Right cardiac atrium (tissue), 5 donors: ENCODE data around the gene KCNC3. TPM values are rescaled to one million over a fixed set of nuclear protein-coding genes. Genes with fewer than 3 reads are reported as not detected.
A peak's percentile ranks its signal among the peaks of the same experiment; 100 is the strongest.

Experiments
- ATAC-seq, 2 donors: fragments of 200-7000 bp; cut with Tn5 transposase; one replicate each; pipeline versions ENCODE4 v1.8.0 to v1.9.1; 2020; ENCODE audit warnings: moderate library complexity in 2 of 2, mild to moderate bottlenecking in 1 of 2
- DNase-seq, 3 donors: peaks; one replicate each; pipeline ENCODE4 v3.0.0-alpha.2; 2020
- H3K27ac ChIP-seq: one replicate; pipeline ENCODE4 v1.5.1; 2013; ENCODE audit warnings: mild to moderate bottlenecking, low read length, control low read depth, moderate library complexity
- H3K27me3 ChIP-seq: one replicate; pipeline ENCODE4 v1.6.1; 2013; ENCODE audit not compliant: control insufficient read depth, insufficient read depth
- H3K4me1 ChIP-seq: one replicate; pipeline ENCODE4 v1.6.1; 2013; ENCODE audit warnings: low read length; ENCODE audit not compliant: control insufficient read depth, insufficient read depth
- H3K4me3 ChIP-seq: one replicate; pipeline ENCODE4 v1.5.1; 2013; ENCODE audit warnings: low read length, control low read depth
- H3K9me3 ChIP-seq: one replicate; pipeline ENCODE4 v1.6.1; 2013; ENCODE audit warnings: low read length; ENCODE audit not compliant: control insufficient read depth
- WGBS: extraction: QIAGEN DNeasy Blood & Tissue Kit; methylation state at CpG from one replicate; pipeline ENCODE4 v1.1.7; 2013; 5-methylcytosine and 5-hydroxymethylcytosine counted together
- intact Hi-C, 4 donors: fragments of 100-400 bp; cut with DNase I; formaldehyde crosslinking; loops; one replicate each; pipeline versions ENCODE4 v1.11.0 to v1.14.0; 2022 to 2023
- polyA plus RNA-seq: library from polyadenylated mRNA; stranded (reverse); fragments of 200-250 nt; gene quantifications from one replicate; pipeline ENCODE4 v1.2.3, GENCODE V29; 2013
- total RNA-seq, 4 donors: library from RNA; stranded (reverse); fragmentation: NEBNext Ultra II Directional; extraction: Animal tissue kit (Norgen Biotek cat#: 25700); gene quantifications; one replicate each; pipeline ENCODE4 v1.2.1, GENCODE V29; 2021
- donor health status: healthy with polysubstance abuse.
- donor health status: DM: no; HTN: yes; CAD: no.
- donor health status: DM: no; HTN: no; CAD: no.
- donor health status: DM: no; HTN: yes; CAD: no; lungs with severe emphysema.
- donor health status: DM: yes; HTN: yes; CAD: no.

Gene KCNC3
- total and polyA plus RNA-seq, 5 donors = 3.0 to 6.1 (median 4.8) TPM

DNA sequence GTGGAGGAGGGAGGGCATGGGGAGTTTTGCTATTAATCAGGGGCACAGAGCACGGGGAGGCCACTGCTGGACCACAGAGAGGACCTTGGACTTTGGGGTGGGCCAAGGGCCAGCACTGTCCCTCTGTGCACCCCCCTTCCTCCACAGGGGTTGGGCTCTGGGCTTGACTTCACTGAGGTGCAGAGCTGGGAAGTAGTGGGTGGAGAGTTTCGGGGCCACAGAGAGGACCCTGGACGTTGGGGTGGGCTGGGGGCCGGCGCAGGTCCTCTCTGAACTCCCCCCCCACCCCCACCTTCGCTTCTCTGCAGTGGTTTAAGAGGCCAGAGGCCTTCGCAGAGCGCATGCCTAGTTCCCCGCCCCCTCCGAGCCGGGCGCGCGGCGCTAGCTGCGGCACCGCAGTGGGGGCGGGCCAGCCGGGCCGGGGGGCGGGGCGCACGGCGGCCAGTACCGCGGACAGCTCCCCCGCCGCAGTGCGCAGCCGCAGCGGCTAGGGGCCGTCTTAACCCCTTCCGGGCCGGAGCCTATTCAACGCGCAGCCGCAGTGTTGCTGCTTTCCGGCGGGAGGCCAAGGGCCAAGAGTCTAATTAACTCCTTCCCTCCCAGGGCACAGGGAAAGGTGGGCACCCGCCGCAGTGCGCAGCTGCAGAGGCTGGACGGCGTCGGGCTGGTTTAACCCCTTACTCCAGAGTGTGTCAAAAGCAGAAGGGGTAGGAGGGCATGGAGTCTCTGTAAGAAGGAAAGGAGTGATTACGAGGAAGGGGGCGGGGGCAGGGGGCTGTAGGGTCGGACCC, 3.7 kb downstream of the KCNC3 start:
- 2% methylated on average over 48 of the region's 48 CpGs for WGBS
- H3K4me3 ChIP-seq = no peak overlapping the region
- peaks cover 3% of the 10 kb centered on the region for H3K4me1 ChIP-seq
- no peaks in the 10 kb centered on the region for H3K27me3 ChIP-seq
- H3K27ac ChIP-seq = no peak overlapping the region
- intact Hi-C loops = no loop called here
- peak; percentile 36 to 38 for ATAC-seq
- DNase-seq = peak; percentile 66 to 91 (median 86)
- no peaks in the 10 kb centered on the region for H3K9me3 ChIP-seq

DNA sequence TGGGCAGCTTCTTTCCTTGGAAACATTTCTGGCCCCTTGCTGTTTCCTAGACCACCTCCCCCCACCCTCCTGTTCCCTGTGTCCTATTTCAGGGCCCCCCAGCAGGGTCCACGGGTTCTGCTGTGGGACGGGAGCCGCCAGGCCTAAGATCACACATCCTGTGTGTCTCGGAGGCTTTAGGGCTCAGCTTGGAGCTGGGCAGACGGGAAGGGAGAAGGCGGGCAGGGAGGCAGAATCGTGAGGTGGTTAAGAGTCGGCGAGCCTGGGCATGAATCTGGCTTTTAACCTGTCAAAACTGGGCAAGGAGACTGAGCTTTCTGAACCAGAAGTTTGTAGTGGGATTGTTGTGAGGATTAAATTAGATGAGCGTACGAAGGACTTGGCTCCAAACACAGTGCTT, 4.8 kb downstream of the KCNC3 start:
- ATAC-seq (no peak), DNase-seq (no peak)
- no peaks in the 10 kb centered on the region for H3K9me3 ChIP-seq
- H3K4me3 ChIP-seq = no peak overlapping the region
- no peaks in the 10 kb centered on the region for H3K27me3 ChIP-seq
- WGBS = 67% methylated on average over 11 of the region's 11 CpGs
- no peak overlapping the region for H3K27ac ChIP-seq
- intact Hi-C loops = no loop called here
- peaks cover 2% of the 10 kb centered on the region for H3K4me1 ChIP-seq

GRCh38 chr19:50323782-50324133, 5.4 kb downstream of the KCNC3 start:
- no peak for ATAC-seq
- WGBS = 92% methylated on average over 12 of the region's 12 CpGs
- intact Hi-C loops = no loop called here

DNA sequence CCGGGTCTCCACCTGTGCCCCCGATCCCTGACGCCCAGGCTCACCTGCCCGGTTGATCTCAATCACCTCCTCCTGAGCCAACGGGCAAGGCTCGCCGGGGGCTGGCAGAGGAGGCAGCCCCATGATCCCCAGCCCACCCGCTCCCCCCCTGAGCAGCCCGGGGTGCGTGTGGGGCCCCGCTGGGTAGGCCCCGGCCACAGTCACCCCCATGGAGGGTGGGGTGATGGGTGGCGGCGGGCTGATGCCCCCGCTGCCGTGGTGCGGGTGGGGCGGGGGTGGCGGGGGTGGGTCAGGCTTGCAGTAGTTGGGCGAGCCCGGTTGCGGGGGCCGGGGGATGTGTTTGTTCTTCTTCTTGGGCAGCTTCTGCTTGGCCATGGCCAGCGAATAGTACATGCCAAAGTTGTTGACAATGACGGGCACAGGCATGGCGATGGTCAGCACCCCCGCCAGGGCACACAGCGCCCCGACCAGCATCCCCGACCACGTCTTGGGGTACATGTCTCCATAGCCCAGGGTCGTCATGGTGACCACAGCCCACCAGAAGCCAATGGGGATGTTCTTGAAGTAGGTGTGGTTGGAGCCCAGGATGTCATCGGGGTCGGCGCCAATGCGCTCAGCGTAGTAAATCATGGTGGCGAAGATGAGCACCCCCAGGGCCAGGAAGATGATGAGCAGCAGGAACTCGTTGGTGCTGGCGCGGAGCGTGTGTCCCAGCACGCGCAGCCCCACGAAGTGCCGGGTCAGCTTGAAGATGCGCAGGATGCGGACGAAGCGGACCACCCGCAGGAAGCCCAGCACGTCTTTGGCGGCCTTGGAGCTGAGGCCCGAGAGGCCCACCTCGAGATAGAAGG, 6.0 kb downstream of the KCNC3 start:
- DNase-seq (peak in 1 of 3 donors; percentile 58), ATAC-seq (no peak)
- peaks cover 2% of the 10 kb centered on the region for H3K4me1 ChIP-seq
- H3K27ac ChIP-seq = no peak overlapping the region
- WGBS = 93% methylated on average over 55 of the region's 55 CpGs
- no peak overlapping the region for H3K4me3 ChIP-seq
- intact Hi-C loops = no loop called here
- no peaks in the 10 kb centered on the region for H3K9me3 ChIP-seq
- H3K27me3 ChIP-seq = no peaks in the 10 kb centered on the region

More at GRCh38 chr19:50323782-50324133, 5.4 kb downstream of the KCNC3 start:
- H3K27me3 ChIP-seq = no peaks in the 10 kb centered on the region
- H3K4me3 ChIP-seq = no peak overlapping the region
- H3K4me1 ChIP-seq = peaks cover 2% of the 10 kb centered on the region
- no peak overlapping the region for H3K27ac ChIP-seq
- no peak for DNase-seq
- no peaks in the 10 kb centered on the region for H3K9me3 ChIP-seq

GRCh38 chr19:50322234-50322633, 6.9 kb downstream of the KCNC3 start:
- no peak overlapping the region for H3K27ac ChIP-seq
- intact Hi-C loops = no loop called here
- no peak overlapping the region for H3K4me3 ChIP-seq
- H3K9me3 ChIP-seq = no peaks in the 10 kb centered on the region
- no peak for ATAC-seq
- no peaks in the 10 kb centered on the region for H3K27me3 ChIP-seq
- 76% methylated on average over 12 of the region's 12 CpGs for WGBS
- peaks cover 2% of the 10 kb centered on the region for H3K4me1 ChIP-seq
- DNase-seq = no peak

DNA sequence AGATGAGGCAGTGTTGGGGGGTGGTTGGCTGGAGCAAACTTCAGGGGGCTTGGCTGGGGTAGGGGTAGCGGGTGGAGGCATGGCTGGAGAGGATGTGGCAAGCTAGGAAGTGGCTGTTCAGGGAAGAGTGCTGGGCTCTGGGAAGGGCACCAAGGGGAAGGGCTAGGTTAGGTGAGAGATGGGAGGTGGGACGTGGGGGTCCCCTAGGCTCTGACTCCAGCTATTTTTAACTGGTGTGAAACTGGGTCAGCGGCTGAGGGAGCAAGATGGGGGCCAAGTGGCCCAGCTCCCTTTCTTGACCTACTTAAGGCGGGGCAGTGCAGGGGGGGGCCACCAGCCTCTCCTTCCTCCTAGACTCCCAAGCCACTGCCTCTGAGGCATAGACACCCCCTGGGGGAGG, 7.3 kb downstream of the KCNC3 start:
- Histone ChIP-seq H3K4me1 (peaks cover 2% of the 10 kb centered on the region), H3K27me3 (no peaks in the 10 kb centered on the region), H3K27ac (no peak overlapping the region), H3K4me3 (no peak overlapping the region), H3K9me3 (no peaks in the 10 kb centered on the region)
- ATAC-seq (no peak), DNase-seq (no peak)
- intact Hi-C loops = no loop called here
- 88% methylated on average over 4 of the region's 4 CpGs for WGBS

- WGBS = 90% methylated on average over 20 of the region's 20 CpGs
- no peaks in the 10 kb centered on the region for H3K27me3 ChIP-seq
These were observed 8.6 kb downstream of the KCNC3 start for GRCh38 chr19:50320596-50320995.

DNA sequence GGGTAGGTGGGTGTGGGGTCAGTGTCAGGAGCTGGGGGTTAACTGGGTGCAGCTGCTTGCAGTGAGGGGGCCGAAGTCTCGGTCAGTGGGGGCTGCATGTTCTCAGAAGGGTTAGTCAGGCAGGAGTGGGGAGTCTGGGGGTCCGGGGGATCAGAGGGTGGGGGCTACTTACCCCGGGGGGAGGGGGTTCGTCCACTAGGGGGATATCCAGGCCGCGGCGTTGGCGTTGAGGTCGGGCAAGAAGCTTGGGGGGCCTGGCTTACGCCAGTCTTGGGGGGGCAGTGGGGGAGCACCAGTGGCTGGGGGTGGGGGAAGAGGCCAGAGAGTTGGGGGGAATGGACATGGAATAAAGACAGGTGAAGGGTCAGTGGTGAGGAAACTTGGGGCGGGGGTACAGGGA, 9.1 kb downstream of the KCNC3 start:
- H3K27ac ChIP-seq = no peak overlapping the region
- no peaks in the 10 kb centered on the region for H3K4me1 ChIP-seq
- H3K27me3 ChIP-seq = no peaks in the 10 kb centered on the region
- ATAC-seq (no peak), DNase-seq (no peak)
- intact Hi-C loops = no loop called here
- WGBS = 90% methylated on average over 12 of the region's 12 CpGs
- H3K9me3 ChIP-seq = no peaks in the 10 kb centered on the region
- H3K4me3 ChIP-seq = no peak overlapping the region

More at GRCh38 chr19:50320596-50320995, 8.6 kb downstream of the KCNC3 start:
- no peak overlapping the region for H3K4me3 ChIP-seq
- ATAC-seq (no peak), DNase-seq (no peak)
- intact Hi-C loops = no loop called here
- H3K4me1 ChIP-seq = no peaks in the 10 kb centered on the region
- H3K27ac ChIP-seq = no peak overlapping the region
- no peaks in the 10 kb centered on the region for H3K9me3 ChIP-seq

DNA sequence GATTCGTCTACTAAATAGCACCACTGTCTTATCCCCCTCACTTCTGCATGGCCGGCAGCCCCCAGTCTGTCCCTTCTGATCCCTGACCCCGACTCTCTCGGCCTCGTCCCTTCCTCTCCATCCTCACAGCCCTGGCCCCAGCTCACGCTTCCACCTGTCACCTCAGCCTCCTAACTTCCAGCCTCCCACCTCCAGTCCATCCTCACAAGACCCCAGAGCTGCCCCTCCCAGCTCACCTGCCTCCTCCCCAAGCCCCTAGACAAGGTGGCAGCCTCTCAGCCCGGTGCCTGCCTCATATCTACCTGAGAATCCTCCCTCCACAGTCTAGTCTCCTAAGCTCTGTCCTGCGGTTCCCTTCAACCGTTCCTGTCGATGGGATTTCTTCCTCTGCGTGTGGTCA, 10.0 kb downstream of the KCNC3 start:
- ATAC-seq (no peak), DNase-seq (no peak)
- Histone ChIP-seq H3K9me3 (no peaks in the 10 kb centered on the region), H3K27ac (no peak overlapping the region), H3K27me3 (no peaks in the 10 kb centered on the region), H3K4me3 (no peak overlapping the region), H3K4me1 (no peaks in the 10 kb centered on the region)
- intact Hi-C loops = no loop called here
- WGBS = 84% methylated on average over 11 of the region's 11 CpGs

GRCh38 chr19:50318438-50318837, 10.7 kb downstream of the KCNC3 start:
- H3K4me1 ChIP-seq = no peaks in the 10 kb centered on the region
- no peak for DNase-seq
- H3K9me3 ChIP-seq = no peaks in the 10 kb centered on the region
- intact Hi-C loops = no loop called here
- WGBS = 88% methylated on average over 8 of the region's 8 CpGs
- H3K4me3 ChIP-seq = no peak overlapping the region
- H3K27ac ChIP-seq = no peak overlapping the region
- ATAC-seq = no peak
- no peaks in the 10 kb centered on the region for H3K27me3 ChIP-seq

GRCh38 chr19:50317115-50317514, 12.1 kb downstream of the KCNC3 start:
- DNase-seq = no peak
- whole genome bisulfite sequencing = 65% methylated on average over 4 of the region's 4 CpGs
- intact Hi-C loops = no loop called here
- Histone ChIP-seq H3K27me3 (no peaks in the 10 kb centered on the region), H3K27ac (no peak overlapping the region), H3K4me3 (no peak overlapping the region), H3K9me3 (no peaks in the 10 kb centered on the region), H3K4me1 (no peaks in the 10 kb centered on the region)
- ATAC-seq = no peak
